ENCODE measurements around the gene S100A16. TPM values are rescaled to one million over a fixed set of nuclear protein-coding genes. Genes with fewer than 3 reads are reported as not detected.

The S100A16 gene
- total and polyA plus RNA-seq, 9 of the 15 experiments (the other 6 are each of a cell fraction or from before 2014, with no cell fraction given): 1.6 to 6.9 (median 4.3) TPM

DNA sequence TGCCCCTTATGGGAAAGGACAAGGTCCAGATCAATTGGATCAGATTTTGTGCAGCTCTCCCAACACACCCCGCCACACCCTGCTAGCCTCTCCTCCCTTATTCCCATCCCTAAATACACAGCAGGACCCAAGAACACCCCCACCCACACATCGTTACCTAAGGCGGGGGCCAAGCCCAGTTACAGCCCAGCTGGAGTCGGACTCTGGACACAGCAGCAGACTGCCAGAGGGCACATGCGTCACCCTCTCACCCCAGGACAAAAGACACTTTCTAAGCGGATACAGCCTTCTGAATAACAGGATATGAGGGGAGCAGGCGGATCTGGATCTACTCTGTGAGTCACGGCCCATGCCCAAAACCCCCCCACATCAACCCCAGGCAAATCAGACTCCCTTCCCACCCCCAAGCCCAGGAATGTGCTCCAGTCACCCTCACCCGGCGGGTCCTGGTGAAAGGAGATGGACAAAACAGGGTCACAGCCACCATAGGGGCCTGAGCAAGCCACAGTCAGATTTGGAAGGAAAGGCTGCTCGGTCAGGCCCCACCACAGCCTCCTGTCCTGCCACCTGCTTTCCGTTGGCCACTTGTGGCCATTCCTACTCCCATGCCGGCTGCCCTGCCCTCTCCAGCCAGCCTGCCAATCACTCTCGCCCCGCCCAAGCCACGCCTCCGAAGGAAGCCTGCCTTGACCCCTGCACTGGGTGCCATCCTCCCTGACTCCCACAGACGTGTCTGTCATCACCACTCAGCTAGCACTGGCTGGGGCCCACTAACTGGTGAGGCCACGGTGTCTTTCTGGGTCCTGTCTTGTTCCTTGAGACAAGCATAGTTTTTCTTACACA, 4.0 kb downstream of the S100A16 start (continued):
- no peak for TF ChIP-seq NCOA6 (IDR thresholded peaks at IDR 0.05)
- TF ChIP-seq DIDO1 (tag; IDR thresholded peaks at IDR 0.05; ENCODE audit: low read depth): 0 out of 2 replicates have a peak, but pooled peaks have one; percentile 11
- TF ChIP-seq, protein P1, sequence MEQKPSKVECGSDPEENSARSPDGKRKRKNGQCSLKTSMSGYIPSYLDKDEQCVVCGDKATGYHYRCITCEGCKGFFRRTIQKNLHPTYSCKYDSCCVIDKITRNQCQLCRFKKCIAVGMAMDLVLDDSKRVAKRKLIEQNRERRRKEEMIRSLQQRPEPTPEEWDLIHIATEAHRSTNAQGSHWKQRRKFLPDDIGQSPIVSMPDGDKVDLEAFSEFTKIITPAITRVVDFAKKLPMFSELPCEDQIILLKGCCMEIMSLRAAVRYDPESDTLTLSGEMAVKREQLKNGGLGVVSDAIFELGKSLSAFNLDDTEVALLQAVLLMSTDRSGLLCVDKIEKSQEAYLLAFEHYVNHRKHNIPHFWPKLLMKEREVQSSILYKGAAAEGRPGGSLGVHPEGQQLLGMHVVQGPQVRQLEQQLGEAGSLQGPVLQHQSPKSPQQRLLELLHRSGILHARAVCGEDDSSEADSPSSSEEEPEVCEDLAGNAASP (IDR thresholded peaks at IDR 0.05): no peak
- no peak for TF ChIP-seq TFAM (CRISPR knock-in tag; conservative IDR thresholded peaks at IDR 0.05)
- TF ChIP-seq, protein P2, sequence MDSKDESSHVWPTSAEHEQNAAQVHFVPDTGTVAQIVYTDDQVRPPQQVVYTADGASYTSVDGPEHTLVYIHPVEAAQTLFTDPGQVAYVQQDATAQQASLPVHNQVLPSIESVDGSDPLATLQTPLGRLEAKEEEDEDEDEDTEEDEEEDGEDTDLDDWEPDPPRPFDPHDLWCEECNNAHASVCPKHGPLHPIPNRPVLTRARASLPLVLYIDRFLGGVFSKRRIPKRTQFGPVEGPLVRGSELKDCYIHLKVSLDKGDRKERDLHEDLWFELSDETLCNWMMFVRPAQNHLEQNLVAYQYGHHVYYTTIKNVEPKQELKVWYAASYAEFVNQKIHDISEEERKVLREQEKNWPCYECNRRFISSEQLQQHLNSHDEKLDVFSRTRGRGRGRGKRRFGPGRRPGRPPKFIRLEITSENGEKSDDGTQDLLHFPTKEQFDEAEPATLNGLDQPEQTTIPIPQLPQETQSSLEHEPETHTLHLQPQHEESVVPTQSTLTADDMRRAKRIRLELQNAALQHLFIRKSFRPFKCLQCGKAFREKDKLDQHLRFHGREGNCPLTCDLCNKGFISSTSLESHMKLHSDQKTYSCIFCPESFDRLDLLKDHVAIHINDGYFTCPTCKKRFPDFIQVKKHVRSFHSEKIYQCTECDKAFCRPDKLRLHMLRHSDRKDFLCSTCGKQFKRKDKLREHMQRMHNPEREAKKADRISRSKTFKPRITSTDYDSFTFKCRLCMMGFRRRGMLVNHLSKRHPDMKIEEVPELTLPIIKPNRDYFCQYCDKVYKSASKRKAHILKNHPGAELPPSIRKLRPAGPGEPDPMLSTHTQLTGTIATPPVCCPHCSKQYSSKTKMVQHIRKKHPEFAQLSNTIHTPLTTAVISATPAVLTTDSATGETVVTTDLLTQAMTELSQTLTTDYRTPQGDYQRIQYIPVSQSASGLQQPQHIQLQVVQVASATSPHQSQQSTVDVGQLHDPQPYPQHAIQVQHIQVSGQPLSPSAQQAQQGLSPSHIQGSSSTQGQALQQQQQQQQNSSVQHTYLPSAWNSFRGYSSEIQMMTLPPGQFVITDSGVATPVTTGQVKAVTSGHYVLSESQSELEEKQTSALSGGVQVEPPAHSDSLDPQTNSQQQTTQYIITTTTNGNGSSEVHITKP (IDR thresholded peaks at IDR 0.05; ENCODE audit: partially characterized antibody): no peak
- no peak for TF ChIP-seq SRSF3 (IDR thresholded peaks at IDR 0.05; ENCODE audit: insufficient read depth, low read length)
- no peak for TF ChIP-seq EP400 (IDR thresholded peaks at IDR 0.05)
- no peak for TF ChIP-seq CREB3L1 (IDR thresholded peaks at IDR 0.05; ENCODE audit: borderline replicate concordance, low read depth)
- TF ChIP-seq HES1 (IDR thresholded peaks at IDR 0.05; ENCODE audit: low read depth): no peak
- TF ChIP-seq ZZZ3 (IDR thresholded peaks at IDR 0.05): no peak
- TF ChIP-seq TAL1 (IDR thresholded peaks at IDR 0.05): 0 out of 2 replicates have a peak, but pooled peaks have one; percentile 4
- 0 out of 2 replicates have a peak, but pooled peaks have one; percentile 38 for TF ChIP-seq BRD4 (IDR thresholded peaks at IDR 0.05)
- no peak for TF ChIP-seq FOXA1 (IDR thresholded peaks at IDR 0.05; ENCODE audit: borderline replicate concordance)
- TF ChIP-seq EGR1 (conservative IDR thresholded peaks at IDR 0.05): 0 out of 2 replicates have a peak, but pooled peaks have one; percentile 5
- no peak for TF ChIP-seq ZFPM2 (CRISPR knock-in tag; IDR thresholded peaks at IDR 0.05)
- peak; percentile 82; the same call in 1 of the 2 replicates for TF ChIP-seq CTBP1 (IDR thresholded peaks at IDR 0.05; ENCODE audit: borderline replicate concordance)
- TF ChIP-seq, protein P3, sequence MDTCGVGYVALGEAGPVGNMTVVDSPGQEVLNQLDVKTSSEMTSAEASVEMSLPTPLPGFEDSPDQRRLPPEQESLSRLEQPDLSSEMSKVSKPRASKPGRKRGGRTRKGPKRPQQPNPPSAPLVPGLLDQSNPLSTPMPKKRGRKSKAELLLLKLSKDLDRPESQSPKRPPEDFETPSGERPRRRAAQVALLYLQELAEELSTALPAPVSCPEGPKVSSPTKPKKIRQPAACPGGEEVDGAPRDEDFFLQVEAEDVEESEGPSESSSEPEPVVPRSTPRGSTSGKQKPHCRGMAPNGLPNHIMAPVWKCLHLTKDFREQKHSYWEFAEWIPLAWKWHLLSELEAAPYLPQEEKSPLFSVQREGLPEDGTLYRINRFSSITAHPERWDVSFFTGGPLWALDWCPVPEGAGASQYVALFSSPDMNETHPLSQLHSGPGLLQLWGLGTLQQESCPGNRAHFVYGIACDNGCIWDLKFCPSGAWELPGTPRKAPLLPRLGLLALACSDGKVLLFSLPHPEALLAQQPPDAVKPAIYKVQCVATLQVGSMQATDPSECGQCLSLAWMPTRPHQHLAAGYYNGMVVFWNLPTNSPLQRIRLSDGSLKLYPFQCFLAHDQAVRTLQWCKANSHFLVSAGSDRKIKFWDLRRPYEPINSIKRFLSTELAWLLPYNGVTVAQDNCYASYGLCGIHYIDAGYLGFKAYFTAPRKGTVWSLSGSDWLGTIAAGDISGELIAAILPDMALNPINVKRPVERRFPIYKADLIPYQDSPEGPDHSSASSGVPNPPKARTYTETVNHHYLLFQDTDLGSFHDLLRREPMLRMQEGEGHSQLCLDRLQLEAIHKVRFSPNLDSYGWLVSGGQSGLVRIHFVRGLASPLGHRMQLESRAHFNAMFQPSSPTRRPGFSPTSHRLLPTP (IDR thresholded peaks at IDR 0.05; ENCODE audit: borderline replicate concordance, extremely low read depth, insufficient read length): no peak
- no peak for TF ChIP-seq XRCC4 (IDR thresholded peaks at IDR 0.05; ENCODE audit: extremely low read depth, insufficient read depth, insufficient read length)

Data from K562 (cell line).